GM21786 (cell line): ENCODE results near the gene GALNT18.

Source experiments
- ATAC-seq: cut with Tn5 transposase; IDR thresholded peaks from one replicate; pipeline ENCODE4 v1.9.1; 2021; ENCODE audit not compliant: unreplicated experiment

GALNT18 gene

GRCh38 chr11:11621573-11622339, at the start of gene GALNT18:
Gene GALNT18, minus strand, starts transcription at chr11:11622005.
- ATAC-seq: peak; percentile 92

DNA sequence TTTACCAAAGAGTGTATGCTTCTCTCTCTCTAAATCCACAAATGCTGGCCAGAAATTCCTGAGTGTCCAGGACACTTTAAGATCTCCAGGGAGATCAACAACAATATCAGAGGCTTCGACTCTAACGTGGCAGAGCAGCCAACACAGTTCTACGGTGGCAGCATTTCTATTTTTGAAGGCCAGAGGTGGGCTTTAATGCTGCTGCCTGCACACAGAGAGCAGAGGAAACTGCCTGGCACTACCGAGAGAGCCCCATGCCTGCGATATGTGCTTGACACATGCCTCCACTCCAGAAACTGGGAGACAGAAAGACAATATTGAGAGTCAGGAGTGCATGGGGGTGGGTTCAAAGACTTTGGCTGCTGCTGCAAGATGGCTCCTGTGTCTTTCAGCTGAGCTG, 48.8 kb upstream of the GALNT18 start:
- no peak for ATAC-seq

- no peak for ATAC-seq
Observed at GRCh38 chr11:11669233-11669846, 47.5 kb upstream of the GALNT18 start.

DNA sequence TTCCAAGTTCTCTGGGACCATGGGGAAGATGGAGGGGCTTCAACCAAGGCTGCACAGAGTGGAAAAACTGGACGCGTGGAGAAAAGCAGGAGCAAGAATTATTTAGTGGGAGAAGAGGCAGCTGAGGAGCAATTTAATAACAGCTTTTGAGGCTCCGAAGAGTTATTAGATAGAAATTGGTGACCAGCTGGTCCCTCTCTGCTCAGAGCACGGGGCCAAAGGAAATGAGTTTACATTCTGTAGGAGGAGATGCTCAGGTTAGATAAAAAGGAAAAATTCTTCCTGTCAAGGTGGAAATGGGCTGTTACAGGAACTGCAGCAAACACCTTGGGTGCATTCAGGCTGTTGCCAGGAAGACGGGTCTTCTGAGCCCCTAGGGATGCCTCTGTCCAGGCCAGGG, 47.0 kb upstream of the GALNT18 start:
- ATAC-seq: no peak

GRCh38 chr11:11668274-11668673, 46.5 kb upstream of the GALNT18 start:
- ATAC-seq: no peak

DNA sequence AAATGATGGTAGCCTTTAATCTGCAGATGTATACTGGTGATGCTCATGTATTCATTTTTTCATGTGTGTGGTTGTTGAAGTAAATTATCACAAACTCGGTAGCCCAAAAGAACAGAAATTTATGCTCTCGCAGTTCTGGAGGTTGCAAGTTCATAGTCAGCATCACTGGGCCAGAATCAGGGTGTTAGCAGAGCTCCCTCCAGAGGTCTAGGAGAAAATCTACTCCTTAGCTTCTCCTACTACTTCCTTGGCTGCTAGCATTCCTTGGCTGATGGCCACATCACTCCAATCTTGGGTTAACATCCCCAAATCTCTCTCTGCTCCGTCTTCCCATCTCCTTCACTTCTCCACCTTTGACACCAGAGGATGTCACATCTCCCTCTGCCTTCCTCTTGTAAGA, 45.3 kb upstream of the GALNT18 start:
- no peak for ATAC-seq

GRCh38 chr11:11665407-11665806, 43.6 kb upstream of the GALNT18 start:
- ATAC-seq: no peak

DNA sequence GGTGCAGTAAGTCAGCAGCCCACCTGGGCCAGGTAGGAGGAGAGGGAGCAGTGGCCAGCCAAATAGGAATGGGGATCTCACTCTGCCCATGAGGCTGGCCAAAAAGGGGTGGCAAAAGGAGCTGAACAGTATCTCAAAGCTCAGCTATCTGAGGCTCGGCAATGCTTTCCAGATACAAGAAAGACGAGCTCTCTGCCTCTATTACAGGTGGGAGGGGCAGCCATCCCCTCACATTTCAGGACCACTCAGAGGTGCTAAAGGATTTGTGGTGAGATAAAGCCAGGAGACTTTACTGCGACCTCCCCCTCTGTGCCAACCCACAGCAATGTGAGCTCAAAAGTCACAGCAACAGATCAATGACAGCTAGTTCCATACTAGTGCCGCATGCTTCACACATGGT, 42.1 kb upstream of the GALNT18 start:
- ATAC-seq: no peak

DNA sequence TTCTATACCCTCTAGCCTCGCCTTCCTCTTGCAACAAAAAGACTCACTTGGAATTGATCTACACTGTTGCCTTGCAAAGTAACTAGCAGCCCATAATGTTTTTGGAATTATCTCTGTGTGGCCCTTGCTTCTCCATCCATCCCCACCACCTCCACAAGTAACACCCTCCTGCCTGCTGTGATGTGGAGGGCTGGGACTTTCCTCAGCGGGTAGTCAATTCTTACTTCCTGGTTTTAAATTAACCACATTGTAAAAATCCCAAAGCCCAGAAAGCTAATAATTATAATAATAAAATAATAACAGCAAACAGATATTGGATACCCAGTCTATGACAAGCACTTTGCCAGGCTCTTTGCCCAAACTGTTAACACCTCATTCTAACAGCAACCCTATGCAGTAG, 40.8 kb upstream of the GALNT18 start:
- ATAC-seq: no peak

DNA sequence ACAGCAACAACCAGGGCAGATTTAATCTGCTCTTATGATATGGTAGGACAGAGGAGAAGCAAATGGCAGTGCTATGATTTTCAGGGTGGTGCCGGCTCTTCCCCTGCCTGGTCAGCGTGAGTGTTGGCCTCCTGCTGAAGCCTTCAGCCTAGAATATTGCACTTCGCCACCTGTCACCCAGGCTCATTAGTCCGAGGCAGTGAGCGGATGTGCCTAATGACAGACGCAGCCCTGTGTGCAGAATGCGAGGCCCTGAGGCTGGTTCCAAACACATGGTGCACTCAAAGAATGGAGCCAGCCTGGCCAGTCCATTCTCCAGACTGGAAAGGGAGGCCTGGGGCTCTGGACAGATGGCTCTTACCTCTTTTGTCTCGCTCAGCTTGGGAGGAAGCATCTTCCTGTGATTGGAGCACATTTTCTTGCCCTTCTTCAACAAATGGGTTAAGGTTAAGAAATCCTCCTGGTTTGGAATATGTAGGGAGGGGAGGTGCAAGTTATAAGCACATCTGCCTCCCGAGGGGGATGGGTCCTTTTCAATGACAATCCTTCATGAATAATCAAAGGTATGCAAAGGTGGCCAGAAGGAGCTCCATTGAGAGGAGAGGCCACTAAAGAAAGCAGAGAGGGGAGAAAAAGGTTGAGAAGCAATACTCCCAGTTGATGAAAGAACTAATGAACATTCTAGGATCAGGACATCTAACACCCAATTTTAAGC, 39.7 kb upstream of the GALNT18 start:
- no peak for ATAC-seq

DNA sequence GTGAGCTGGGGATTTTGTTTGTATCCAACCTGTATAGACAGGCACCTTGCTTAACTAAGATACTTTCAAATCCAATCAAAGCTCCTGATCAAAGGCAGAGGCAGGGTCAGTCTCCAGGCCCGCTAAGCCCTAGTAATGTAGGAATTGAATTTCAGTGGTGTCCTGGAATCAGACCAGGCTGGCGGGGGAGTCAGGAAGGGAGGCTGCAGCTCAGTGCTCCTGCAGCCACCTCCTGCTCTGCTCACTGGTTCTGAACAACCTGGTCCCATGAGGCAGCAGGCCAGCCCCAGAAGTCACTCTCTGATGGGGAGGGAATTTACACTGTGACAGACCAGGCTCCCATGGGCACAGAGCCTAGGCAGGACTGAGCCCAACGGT, 38.5 kb upstream of the GALNT18 start:
- no peak for ATAC-seq

DNA sequence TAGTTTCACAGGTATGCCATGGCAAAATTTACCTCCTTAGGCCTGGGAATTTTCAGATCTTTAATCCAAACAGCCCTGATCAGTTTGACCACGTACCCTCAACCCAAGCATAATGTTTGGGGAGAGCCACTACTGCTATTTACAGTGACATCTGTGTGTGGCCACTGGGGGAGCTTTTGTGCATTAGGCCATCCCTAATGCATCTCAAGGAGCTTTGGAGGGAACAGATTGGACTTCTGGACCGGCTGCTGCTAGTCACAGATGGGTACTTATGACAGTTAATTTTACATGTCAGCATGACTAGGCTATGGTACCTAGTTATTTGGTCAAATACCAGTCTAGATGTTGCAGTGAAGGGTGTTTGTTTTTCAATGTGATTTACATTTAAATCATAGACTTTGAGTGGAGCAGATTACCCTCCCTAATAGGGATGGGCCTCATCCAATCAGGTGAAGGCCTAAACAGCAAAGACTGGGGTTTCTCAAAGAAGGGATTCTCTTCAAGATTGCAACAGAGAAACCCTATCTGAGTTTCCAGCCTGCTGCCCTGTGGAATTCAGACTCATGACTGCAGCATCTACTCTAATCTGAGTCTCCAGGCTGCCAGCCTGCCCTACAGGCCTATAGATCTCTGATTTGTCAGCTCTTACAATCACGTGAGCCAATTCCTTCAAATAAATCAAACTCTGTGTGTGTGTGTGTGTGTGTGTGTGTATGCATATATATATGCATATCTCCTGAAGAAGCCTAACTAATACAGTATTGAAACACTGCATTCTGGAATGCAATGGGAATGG, 38.0 kb upstream of the GALNT18 start:
- no peak for ATAC-seq

DNA sequence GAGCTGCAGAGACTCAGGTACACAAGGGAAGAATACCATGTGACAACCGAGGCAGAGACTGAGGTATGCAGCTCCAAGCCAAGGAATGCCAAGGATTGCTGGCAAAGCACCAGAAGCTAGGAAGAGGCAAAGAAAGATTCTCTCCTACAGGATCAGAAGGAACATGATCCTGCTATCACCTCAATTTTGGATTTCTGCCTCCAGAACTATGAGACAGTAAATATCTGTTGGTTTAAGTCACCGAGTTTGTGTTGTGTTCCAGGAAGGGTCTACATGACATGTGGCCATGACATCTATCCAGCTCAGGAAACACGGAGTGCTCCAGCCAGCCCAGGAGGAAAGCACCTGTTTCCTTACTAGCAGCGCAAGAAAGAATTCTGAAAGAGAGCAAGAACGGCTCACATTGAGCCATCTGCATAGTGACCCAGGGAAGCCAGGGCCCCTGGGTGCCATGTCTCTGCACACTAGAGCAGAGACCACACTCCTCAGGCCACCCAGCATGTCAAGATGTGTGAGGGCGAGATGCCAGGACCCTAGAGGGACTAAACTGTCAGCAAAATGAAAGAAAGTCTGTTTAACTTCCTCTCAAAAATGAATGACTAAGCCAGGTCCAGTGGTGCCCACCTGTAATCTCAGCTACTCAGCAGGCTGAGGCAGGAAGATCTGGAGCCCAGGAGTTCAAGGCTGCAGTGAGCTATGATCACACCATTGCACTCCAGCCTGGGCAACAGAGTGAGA, 35.6 kb upstream of the GALNT18 start:
- no peak for ATAC-seq

GRCh38 chr11:11641581-11641980, 19.8 kb upstream of the GALNT18 start:
- ATAC-seq: no peak

DNA sequence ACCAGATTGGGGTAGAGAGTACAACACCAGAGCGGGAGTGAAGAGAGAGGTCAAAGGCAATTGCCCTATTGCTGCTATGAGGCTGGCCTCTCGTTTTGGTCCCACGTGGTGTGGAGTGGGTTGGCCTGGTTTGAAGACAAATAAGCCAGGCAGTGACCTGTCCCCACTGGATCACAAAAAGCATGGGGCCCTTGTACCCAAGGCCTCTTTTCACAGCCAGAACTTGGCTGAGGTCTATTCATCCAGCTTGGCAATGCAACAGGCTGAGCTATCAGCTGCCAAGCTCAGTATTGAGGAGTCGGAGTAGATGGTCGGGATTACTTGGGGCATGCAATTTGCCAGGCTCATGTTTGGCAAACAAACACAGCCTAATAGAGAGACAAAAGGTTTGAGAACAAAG, 19.2 kb upstream of the GALNT18 start:
- ATAC-seq: no peak

DNA sequence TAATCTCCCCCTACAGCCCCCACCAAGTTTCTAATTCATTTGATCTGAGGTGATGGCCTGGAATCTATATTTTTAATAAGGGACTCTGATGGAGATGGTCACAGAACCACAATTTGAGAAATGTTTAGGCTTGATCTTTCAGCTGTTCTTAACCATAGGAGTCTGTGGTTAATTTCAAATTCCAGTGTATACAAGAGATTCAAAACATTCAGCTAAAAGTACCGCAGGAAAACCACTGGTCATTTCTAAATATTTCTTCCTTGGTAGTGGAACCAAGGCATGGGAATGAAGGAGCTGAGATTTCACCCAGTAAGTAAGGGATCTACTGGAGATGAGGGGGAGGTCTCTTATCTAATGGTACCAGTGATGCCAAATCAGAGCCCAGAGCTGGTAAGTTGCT, 18.3 kb upstream of the GALNT18 start:
- no peak for ATAC-seq

GRCh38 chr11:11636671-11637070, 14.9 kb upstream of the GALNT18 start:
- no peak for ATAC-seq

GRCh38 chr11:11635443-11635842, 13.6 kb upstream of the GALNT18 start:
- no peak for ATAC-seq

DNA sequence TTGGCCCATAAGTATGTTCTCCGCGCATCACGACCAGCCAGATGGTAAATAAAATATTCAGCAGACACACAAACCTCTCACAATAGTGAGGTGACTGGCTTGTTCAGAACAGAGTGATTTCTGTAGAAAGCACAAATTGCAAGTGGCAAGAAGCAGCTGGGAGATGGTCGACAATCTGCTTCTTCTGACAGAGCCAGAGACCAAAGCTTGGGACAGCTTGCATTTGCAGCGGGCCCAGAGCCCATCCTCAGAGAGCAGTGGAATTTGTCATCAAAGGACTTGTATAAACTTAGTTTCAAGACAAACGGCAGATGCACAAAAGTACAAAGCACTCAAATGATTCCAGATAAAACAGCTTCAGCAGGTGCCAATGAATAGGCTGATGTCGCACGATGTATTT, 7.6 kb upstream of the GALNT18 start:
- ATAC-seq: no peak

DNA sequence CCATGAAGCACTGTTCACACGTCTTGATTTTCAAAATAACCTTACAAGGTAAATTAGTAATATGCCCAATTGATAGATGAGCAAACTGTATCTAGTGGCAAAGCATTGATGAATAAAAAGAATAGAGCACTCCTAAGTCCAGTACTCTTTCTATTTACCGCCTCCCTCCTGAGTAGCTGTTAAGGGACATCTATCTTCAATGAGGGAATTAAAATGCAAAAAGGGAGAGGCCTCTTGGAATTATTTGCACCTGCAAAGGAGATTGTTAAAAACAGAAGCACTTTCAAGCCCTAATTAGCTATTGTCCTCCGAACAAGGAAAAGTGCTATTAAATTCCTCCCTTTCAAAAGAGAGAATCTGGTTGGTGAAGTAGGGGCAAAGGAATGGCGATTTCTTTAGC, 6.8 kb upstream of the GALNT18 start:
- no peak for ATAC-seq

DNA sequence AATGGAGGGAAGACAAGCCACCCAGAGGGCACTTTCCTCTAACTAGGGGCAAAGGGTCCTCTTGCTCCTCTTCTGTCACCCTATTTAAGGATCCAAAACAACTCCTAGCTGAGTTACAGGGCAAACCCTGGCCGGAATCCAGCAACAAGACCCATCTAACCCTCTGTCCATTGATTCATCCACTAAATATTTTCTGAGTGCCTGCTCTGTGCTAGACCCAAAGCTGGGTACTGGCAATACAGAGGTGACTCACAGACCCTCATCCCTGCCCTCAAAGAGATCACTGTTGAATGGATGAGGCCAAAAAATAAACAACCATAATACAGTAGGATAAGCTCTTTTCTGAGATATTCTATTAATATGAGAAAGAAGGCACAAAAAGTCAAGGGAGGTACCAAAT, 4.3 kb upstream of the GALNT18 start:
- no peak for ATAC-seq
